ENCODE measurements around the gene BTBD2. TPM values are rescaled to one million over a fixed set of nuclear protein-coding genes. Genes with fewer than 3 reads are reported as not detected.

BTBD2 gene
- total RNA-seq, 1 experiment from 2014 or later = 81.0 TPM

GRCh38 chr19:1974381-1975161, 40.9 kb downstream of the BTBD2 start:
- H3K27ac ChIP-seq = no peak overlapping the region
- no peaks in the 10 kb centered on the region for H3K79me2 ChIP-seq (ENCODE audit: low read depth)
- H3K27me3 ChIP-seq (ENCODE audit: insufficient read depth, low read depth) = no peaks in the 10 kb centered on the region
- DNase-seq = no peak
- no peak overlapping the region for H2AFZ ChIP-seq
- POLR2A ChIA-PET (ENCODE audit: unreplicated experiment) = no interaction called here
- H3K4me1 ChIP-seq (replicated peaks; ENCODE audit: insufficient read depth) = no peaks in the 10 kb centered on the region
- no peaks in the 10 kb centered on the region for H3K9me3 ChIP-seq (ENCODE audit: insufficient read depth, low read depth)
- no TSS peak for BruUV-seq (replicated peaks)
- H4K20me1 ChIP-seq (ENCODE audit: insufficient read depth) = peaks cover 4% of the 10 kb centered on the region; the same call in 1 of the 2 replicates
- CTCF ChIA-PET = no interaction called here
- H3F3A ChIP-seq (ENCODE audit: insufficient read depth, low read depth) = no peaks in the 10 kb centered on the region
- no peaks in the 10 kb centered on the region for H3K9me2 ChIP-seq (ENCODE audit: insufficient read depth)
- intact Hi-C loops (cut with micrococcal nuclease; ENCODE audit: unreplicated experiment) = no loop called here
- no peaks in the 10 kb centered on the region for H3K36me3 ChIP-seq (ENCODE audit: low read depth)
- TF ChIP-seq EZH2 (IDR thresholded peaks at IDR 0.05; ENCODE audit: low read depth) = no peak
- no peak for TF ChIP-seq CTCF (conservative IDR thresholded peaks at IDR 0.05)
- H3K4me2 ChIP-seq = no peak overlapping the region
- H3K4me3 ChIP-seq = no peak overlapping the region

DNA sequence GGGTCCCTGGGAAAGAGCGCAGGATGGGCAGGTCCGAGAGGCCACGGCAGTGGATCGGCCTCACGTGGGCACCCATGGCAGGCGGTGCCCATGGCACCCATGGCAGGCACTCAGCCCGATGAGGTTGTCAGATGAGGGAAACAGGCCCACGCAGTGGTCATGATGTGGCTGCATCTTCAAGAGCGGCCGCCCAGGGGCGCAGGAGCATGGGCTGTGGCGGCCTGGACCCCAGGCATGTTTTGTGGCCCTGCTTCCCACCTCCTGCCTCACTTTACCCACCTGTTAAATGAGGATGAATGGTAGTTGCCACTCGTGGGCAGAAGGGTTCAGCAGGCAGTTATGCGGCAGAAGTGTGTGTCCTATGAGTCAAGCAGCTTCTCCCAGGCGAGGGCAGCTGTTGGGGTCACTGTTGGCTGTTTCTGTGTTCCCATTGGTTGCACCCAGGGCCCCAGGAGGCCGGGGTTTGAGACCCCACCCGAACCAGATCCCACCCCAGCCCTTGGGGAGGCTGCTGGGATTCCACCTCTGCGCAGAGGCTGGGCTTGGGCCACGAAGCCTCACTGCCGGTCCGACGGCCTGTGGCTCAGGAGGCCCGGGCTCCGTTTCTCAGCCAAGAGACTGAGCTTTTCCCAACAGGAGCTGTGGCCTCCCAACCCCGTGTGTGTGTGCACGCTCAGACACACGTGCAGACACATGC, 44.6 kb downstream of the BTBD2 start:
- no peaks in the 10 kb centered on the region for H3K9me3 ChIP-seq (ENCODE audit: insufficient read depth, low read depth)
- no TSS peak for BruUV-seq (replicated peaks)
- H3K4me1 ChIP-seq (replicated peaks; ENCODE audit: insufficient read depth) = no peaks in the 10 kb centered on the region
- intact Hi-C loops (cut with micrococcal nuclease; ENCODE audit: unreplicated experiment) = no loop called here
- H3K4me3 ChIP-seq = no peak overlapping the region
- H2AFZ ChIP-seq = no peak overlapping the region
- POLR2A ChIA-PET (ENCODE audit: unreplicated experiment) = no interaction called here
- H3K36me3 ChIP-seq (ENCODE audit: low read depth) = no peaks in the 10 kb centered on the region
- no peak overlapping the region for H3K4me2 ChIP-seq
- no peak for TF ChIP-seq CTCF (conservative IDR thresholded peaks at IDR 0.05)
- no peak for TF ChIP-seq EZH2 (IDR thresholded peaks at IDR 0.05; ENCODE audit: low read depth)
- no peak overlapping the region for H3K27ac ChIP-seq
- H3F3A ChIP-seq (ENCODE audit: insufficient read depth, low read depth) = no peaks in the 10 kb centered on the region
- H3K9me2 ChIP-seq (ENCODE audit: insufficient read depth) = no peaks in the 10 kb centered on the region
- no peaks in the 10 kb centered on the region for H3K27me3 ChIP-seq (ENCODE audit: insufficient read depth, low read depth)
- no peak for DNase-seq
- H4K20me1 ChIP-seq (ENCODE audit: insufficient read depth) = peaks cover 4% of the 10 kb centered on the region; the same call in 1 of the 2 replicates
- H3K79me2 ChIP-seq (ENCODE audit: low read depth) = no peaks in the 10 kb centered on the region
- CTCF ChIA-PET = no interaction called here

- no peaks in the 10 kb centered on the region for H3F3A ChIP-seq (ENCODE audit: insufficient read depth, low read depth)
- no peaks in the 10 kb centered on the region for H3K79me2 ChIP-seq (ENCODE audit: low read depth)
- TF ChIP-seq EZH2 (IDR thresholded peaks at IDR 0.05; ENCODE audit: low read depth) = no peak
- no peak for TF ChIP-seq CTCF (conservative IDR thresholded peaks at IDR 0.05)
- no peak overlapping the region for H2AFZ ChIP-seq
- peaks cover 4% of the 10 kb centered on the region; the same call in 1 of the 2 replicates for H4K20me1 ChIP-seq (ENCODE audit: insufficient read depth)
- no peaks in the 10 kb centered on the region for H3K4me1 ChIP-seq (replicated peaks; ENCODE audit: insufficient read depth)
- CTCF ChIA-PET = no interaction called here
- no TSS peak for BruUV-seq (replicated peaks)
- no peaks in the 10 kb centered on the region for H3K9me3 ChIP-seq (ENCODE audit: insufficient read depth, low read depth)
- POLR2A ChIA-PET (ENCODE audit: unreplicated experiment) = no interaction called here
- H3K4me3 ChIP-seq = no peak overlapping the region
- H3K27me3 ChIP-seq (ENCODE audit: insufficient read depth, low read depth) = no peaks in the 10 kb centered on the region
- DNase-seq = no peak
- no peaks in the 10 kb centered on the region for H3K9me2 ChIP-seq (ENCODE audit: insufficient read depth)
- no peak overlapping the region for H3K4me2 ChIP-seq
- H3K36me3 ChIP-seq (ENCODE audit: low read depth) = no peaks in the 10 kb centered on the region
- no peak overlapping the region for H3K27ac ChIP-seq
- intact Hi-C loops (cut with micrococcal nuclease; ENCODE audit: unreplicated experiment) = no loop called here
Observed at GRCh38 chr19:1970003-1970805, 45.3 kb downstream of the BTBD2 start.
